ENCODE measurements around the gene FOSL1. TPM values are rescaled to one million over a fixed set of nuclear protein-coding genes. Genes with fewer than 3 reads are reported as not detected.

FOSL1 gene
- total and polyA plus RNA-seq, 2 experiments from 2014 or later, result 14.6 to 17.1 TPM

- ATAC-seq (no peak), DNase-seq (ENCODE audit: low spot score) (no peak)
- Histone ChIP-seq H3K27ac (ENCODE audit: low read depth) (no peak overlapping the region), H3K4me3 (no peak overlapping the region), H3K79me2 (replicated peaks; ENCODE audit: insufficient read depth) (peaks cover 7% of the 10 kb centered on the region), H4K20me1 (replicated peaks; ENCODE audit: insufficient read depth) (no peaks in the 10 kb centered on the region), H2AFZ (no peak overlapping the region), H3K4me1 (ENCODE audit: insufficient read depth) (peaks cover 7% of the 10 kb centered on the region), H3K27me3 (ENCODE audit: insufficient read depth) (no peaks in the 10 kb centered on the region), H3K36me3 (ENCODE audit: insufficient read depth) (no peaks in the 10 kb centered on the region), H3F3A (replicated peaks; ENCODE audit: low read depth) (0 out of 2 replicates have a peak, but pooled peaks cover 6% of the 10 kb centered on the region), H3K4me2 (no peak overlapping the region), H3K9me2 (ENCODE audit: insufficient read depth) (no peaks in the 10 kb centered on the region)
- Mint-ChIP-seq H3K4me1 (peaks cover 6% of the 10 kb centered on the region), H3K36me3 (ENCODE audit: low read depth) (peaks cover 9% of the 10 kb centered on the region), H3K27ac (no peak overlapping the region), H3K4me3 (peak overlapping the region; percentile 42), H3K9me3 (no peaks in the 10 kb centered on the region), H3K27me3 (ENCODE audit: insufficient read depth, low read depth, poor library complexity) (peaks cover 17% of the 10 kb centered on the region)
- no peak for TF ChIP-seq ZNF462 (CRISPR knock-in tag; IDR thresholded peaks at IDR 0.05)
- no peak for TF ChIP-seq EZH2phosphoT487 (IDR thresholded peaks at IDR 0.05; ENCODE audit: unreplicated experiment)
- no peak for TF ChIP-seq POLR2AphosphoS5 (IDR thresholded peaks at IDR 0.05; ENCODE audit: low read depth)
- TF ChIP-seq CREB1 (CRISPR knock-in tag; IDR thresholded peaks at IDR 0.05; ENCODE audit: low read depth), result no peak
- TF ChIP-seq NANOG (IDR thresholded peaks at IDR 0.05; ENCODE audit: borderline replicate concordance), result no peak
- TF ChIP-seq STAT1 (IDR thresholded peaks at IDR 0.05; ENCODE audit: unreplicated experiment), result no peak
- no peak for TF ChIP-seq ETS1 (IDR thresholded peaks at IDR 0.05)
- no peak for TF ChIP-seq ZNF331 (CRISPR knock-in tag; IDR thresholded peaks at IDR 0.05; ENCODE audit: low read depth)
- no peak for TF ChIP-seq CTCF (conservative IDR thresholded peaks at IDR 0.05; ENCODE audit: low read depth in 2 of 2)
- TF ChIP-seq ZNF114 (CRISPR knock-in tag; IDR thresholded peaks at IDR 0.05), result no peak
- no peak for TF ChIP-seq EZH2 (IDR thresholded peaks at IDR 0.05; ENCODE audit: low read depth, unreplicated experiment)
- no peak for TF ChIP-seq JUNB (IDR thresholded peaks at IDR 0.05; ENCODE audit: unreplicated experiment)
- no peak for TF ChIP-seq REST (IDR thresholded peaks at IDR 0.05; ENCODE audit: unreplicated experiment)
These were observed 16.9 kb upstream of the FOSL1 start for GRCh38 chr11:65917077-65917433.

All from GM23338 (cell line).